Stimulated activated CD4-positive, alpha-beta T cell treated with anti-CD3 and anti-CD28 coated beads, Interleukin-4, amount 100 ng/mL, for 24 hours (primary cell): ENCODE results near the gene ENOX1.

Source experiments
- DNase-seq: peaks from one replicate; pipeline ENCODE4 v3.0.0-alpha.2; 2020

ENOX1 gene

DNA sequence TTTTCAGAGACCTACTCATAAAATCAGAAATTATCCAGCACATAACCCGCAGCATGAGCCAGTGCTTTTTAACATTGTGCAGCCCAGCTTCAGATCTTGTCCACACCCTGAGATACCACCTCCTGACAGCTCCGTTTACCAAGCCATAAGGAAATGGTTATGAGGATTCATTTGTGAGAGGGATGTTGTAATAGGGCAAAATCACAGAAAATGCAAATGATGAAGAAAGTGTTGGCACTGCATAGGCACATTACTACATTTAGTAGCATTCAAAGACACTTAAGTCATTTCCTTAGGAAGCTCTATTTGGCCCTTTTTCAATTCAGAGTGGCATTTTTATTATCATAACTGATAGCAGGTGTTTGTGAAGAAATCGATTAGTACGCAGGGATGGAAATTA, 485.9 kb downstream of the ENOX1 start:
- no peak for DNase-seq

DNA sequence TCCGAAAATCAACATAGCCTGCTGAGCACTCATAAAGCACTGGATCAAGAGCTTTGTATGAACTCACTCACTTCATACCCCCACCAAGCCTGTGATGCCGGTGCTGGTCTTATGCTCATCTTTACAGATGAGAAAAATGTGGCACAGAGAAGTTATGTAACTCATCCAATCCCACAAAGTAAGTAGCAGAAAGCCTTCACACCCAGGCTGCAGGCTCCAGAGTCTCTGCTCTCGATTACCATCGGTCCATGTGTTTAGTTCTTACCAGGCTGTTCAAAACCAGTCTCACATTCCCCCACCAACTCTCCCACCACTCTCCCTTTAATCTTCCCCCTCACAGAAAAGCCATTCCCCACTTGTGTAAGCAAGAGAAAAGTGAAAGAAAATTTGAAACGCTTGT, 487.4 kb downstream of the ENOX1 start:
- no peak for DNase-seq

DNA sequence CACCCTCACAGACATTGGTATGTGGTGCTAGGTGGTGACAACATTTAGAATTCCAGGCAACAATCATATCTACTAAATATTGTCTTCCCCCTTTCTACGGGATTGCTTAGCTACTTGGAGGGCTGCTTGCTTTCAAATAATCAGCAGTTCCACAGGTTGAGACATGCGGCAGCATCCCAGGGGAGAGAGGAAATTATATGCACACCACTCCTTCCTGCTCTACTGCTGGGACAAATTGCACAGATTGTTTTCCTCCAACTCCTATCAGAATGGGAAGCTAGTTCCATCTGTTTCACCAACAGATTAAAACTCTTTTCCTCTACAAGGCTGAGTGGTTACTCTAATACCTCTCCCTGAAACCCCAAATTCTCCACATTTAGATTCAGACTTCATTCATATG, 488.0 kb downstream of the ENOX1 start:
- DNase-seq, result no peak

DNA sequence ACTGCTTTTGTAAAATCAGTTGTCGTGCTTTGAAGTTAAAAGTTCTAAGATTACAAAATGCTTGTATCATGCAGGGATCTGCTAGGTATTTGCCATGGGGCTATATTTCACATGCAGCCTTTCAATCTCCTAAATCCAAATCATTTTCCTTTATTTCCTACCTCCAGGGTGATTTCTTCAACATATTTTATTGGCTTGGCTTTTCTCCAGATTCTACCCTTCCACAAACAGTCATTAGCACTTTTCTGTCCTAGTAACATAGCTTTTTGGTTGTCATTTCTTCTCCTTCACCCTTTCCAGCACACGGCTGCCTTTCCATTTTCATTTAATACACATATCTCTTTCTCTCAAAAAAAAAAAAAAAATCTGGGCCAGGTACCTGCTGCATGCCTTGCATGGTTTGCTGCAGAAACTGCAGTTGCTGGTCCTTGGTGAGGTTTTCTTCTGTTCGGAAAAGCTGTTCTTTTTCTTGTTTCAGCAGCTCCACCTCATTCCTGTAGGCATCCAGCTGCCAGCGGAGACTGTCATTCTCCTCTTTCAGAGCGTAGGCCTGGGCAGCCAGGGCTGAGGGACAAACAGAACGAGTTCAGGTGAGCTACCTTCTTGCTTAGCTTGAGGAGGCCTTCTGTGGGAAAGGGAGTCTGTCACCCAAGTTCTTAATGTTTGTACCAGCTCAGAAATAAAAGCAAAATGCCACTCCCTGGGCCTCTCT, 488.6 kb downstream of the ENOX1 start:
- DNase-seq, result no peak

DNA sequence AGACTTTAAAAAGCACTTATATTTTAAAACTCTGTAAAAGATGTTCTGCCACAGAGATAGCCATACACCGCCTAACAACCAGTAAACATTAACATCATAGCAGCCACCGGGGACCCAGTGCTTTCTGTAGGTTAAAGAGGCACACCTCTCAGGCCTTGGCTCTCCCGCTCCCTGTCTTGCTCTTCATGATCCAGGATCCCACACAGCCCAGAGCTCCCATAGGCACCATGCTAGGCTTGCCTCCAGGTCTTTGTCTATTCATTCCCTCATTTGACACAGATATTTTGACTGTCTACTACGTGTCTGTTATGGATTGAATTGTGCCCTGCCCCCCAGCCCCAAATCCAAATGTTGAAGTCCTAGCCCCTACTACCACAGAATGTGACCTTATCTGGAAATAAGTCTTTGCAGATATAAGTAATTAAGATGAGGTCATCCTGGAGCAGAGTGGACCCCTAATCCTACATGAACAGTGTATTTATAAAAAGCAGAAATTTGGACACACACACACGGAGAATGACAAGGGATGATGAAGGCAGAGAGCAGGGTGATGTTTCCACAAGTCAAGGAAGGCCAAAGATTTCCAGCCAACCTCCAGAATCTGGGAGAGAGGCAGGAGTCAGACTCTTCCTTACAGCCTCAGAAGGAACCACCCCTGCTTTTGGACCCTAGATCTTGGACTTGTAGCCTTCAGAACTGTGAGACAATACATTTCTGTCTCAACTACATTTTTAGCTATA, 490.8 kb downstream of the ENOX1 start:
- no peak for DNase-seq

DNA sequence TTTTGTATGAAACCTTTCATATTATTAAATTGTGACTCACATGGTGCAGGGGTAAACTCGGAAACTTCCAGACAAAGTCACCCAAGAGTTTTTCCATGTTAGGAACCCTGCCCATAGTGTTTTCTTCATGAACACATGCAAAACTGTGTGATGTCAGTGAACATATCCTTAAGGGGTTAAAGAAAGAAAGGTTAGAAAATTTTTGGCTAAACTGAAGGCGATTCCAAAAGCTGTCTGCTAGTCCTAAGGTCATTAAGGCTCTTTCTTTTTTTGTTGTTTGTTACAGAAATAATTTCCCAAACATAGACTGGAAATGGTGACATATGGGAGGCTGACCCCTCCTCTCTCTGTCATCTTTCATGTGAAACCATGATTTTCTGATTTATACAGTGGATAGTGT, 491.5 kb downstream of the ENOX1 start:
- no peak for DNase-seq

DNA sequence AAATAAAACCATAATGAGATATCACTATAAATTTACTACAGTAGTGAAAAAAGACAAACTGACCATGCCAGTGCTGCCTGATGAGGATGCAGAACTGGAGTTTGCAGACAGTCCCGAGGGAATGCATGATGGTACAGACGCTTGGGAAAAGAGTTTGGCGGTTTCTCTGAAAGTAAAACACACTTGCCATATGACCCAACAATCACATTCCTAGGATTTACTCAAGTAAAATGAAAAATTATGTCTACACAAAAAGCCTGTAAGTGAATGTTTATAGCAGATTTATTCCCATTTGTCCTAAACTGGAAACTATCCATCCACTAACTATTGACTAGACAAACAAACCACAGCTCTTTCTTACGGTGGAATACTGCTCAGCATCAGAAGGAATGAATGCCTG, 492.4 kb downstream of the ENOX1 start:
- DNase-seq, result no peak

DNA sequence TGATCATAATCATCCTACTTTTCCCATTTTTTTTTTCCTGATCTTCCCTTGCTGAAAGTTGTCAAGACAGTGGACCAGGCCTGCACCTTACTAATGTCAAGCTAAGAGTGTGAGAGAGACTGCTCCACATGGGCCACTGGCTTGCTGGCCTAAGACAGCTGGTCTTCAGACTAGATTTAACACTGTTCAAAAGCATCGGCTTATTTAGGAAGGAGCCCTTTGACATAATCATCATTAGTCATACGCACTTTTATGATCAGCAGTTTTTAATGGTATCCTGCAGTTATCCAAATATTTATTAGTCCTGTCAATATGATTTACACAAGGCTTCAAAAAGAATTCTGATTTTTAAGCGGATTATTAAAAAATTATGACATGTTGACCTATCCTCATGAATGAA, 492.8 kb downstream of the ENOX1 start:
- no peak for DNase-seq

DNA sequence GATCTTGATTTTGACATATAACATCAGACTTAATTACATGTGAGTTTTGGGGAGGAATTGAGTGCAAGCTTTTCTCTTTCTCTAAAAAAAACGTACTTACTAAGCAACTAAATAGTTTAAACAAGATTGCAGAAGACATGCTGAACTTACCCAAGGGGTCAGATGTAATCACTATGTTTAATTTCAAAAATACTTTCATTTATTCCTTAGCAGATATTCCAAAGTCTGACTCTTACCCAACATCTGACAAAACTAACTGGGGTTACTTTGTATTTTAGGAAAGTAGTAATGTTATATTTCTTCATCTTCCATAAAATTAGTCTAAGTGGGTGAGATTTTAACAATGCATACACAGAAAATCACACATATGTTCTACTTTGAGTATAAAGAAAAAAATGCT, 493.2 kb downstream of the ENOX1 start:
- no peak for DNase-seq

DNA sequence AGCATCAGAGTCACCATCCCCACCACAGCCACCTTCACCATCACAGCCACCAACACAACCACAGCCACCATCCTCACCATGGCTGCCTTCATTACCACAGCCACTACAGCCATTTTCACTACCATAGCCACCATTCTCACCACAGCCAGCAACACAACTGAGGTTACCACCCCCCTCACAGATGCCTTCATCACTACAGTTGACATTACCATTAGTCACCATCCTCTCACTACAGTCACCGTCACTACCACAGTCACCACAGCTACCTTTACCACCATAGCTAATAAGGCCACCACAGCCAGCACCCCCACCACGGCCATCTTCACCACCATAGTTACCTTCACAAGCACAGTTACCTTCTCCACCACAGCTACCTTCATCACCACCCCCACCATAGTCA, 493.8 kb downstream of the ENOX1 start:
- no peak for DNase-seq

DNA sequence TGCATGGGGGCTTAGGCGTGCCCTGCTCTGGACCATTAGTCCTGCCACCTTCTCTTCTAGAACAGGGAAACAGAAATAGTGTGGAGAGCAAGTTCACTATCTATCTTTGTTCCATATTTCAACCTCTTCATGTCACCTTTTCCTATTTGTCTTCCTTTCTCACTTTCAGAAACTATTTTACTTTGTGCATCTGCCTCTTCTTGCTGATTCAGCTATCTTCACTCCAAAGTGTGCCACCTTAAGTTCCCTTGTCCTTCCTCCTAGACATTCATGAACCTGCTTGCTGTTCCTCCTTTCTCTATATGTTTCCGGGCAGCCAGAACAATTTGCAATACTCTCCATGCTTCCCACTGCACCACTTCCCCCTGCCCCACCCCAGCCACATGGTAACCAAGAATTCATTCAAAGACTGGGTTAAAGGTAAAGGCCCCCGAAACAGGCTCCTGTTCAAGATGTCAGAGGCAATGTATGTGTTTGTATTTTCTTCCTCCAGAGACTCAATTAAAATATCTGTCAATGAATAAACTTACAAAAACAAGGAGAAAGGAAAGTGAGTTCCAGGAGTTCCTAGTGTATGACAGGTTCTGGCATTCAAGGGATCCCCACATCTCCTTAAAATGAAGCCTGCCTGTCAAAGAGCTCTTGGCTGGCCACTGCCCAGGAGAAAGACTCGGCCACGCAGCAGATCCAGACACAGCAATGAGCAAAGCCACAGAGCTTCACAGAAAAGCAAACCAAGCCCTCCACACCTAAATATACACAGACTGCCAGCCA, 495.3 kb downstream of the ENOX1 start:
- no peak for DNase-seq

DNA sequence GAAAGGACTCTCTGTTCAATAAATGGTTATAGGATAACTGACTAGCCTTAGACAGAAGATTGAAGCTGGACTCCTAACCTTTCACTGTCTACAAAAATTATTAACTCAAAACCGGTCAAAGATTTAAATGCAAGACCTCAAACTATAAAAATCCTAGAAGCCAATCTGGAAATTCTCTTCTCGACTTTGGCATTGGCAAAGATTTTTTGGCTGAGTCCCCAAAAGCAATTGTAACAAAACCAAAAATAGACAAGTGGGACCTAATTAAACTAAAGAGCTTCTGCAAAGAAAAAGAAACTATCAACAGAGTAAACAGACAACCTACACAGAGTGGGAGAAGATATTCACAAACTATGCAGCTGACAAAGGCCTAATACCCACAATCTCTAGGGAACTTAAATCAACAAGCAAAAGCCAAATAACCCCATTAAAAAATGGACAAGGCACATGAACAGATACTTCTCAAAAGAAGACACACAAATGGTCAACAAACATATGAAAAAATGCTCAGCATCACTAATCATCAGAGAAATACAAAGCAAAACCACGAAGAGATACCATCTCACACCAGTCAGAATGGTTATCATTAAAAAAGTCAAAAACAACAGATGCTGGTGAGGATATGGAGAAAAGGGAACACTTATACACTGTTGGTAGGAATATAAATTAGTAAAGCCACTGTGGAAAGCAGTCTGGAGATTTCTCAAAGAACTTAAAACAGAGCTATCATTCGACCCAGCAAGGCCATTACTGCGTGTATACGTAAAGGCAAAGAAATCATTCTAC, 497.1 kb downstream of the ENOX1 start:
- no peak for DNase-seq

DNA sequence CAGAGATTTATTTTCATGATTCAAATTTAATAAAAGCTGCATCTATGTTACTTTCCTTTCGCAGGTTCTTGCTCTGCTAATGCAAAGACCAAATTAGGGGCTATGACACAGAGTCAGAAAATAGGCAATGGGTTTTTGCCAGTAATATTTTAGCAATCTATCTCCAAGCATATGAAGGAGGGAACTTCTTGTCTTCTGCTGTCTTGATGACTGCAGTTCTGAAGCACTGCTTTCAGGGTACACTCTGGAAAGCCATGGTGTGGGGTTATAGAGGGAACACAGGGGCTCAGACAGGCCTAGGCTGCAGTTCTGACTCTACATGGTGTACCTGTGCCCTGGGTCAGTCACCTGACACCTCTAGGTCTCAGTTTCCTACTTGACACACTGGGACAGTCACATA, 500.0 kb downstream of the ENOX1 start:
- DNase-seq, result no peak

DNA sequence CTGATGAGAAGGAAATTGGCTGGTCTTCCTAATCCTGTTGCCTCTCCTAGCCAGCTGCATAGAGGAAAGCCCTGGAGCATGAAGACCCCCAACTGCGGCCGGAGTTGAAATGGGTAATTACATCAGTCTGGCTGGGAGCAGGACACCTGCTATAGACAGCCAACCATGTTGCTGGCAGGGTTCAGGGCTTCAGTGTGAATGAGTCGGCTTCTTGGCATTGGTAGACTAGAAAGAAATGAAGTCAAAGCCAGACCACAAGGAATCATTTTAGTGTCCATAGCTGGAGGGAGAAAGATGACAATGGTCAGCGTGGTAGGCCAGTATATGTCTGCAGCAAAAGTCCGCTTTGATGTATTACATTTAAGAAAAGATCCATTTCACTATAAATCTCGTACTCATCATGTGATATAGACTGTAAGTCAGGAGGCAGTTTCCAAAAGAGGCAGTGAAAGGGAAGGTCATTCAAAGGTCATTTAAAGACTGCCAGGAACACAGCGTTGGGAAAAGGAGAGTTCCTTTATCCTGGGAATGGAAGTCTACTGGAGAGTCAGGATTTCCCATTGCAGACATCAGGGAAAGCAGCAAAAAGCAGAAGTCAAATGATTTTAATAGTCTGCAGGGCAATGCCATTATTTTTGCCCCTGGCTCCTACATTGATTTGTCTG, 500.7 kb downstream of the ENOX1 start:
- no peak for DNase-seq

DNA sequence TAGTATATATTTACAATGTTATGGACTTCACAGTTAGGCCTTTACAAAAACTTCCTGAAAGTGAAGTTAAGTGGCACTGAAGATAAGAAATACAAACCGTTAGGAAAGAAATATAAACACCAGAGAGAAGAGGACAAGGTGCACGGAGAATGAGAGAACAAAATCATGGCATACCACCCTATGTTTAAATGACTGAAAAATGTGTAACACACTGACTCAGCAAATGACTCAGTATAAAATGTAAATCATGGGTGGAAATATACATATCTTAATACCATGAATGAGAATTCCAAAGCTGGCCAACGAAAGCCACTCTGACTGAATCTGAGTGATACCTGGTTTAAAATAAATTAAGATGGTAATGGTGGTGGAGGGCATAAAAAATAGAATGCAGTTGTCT, 502.6 kb downstream of the ENOX1 start:
- DNase-seq, result no peak

DNA sequence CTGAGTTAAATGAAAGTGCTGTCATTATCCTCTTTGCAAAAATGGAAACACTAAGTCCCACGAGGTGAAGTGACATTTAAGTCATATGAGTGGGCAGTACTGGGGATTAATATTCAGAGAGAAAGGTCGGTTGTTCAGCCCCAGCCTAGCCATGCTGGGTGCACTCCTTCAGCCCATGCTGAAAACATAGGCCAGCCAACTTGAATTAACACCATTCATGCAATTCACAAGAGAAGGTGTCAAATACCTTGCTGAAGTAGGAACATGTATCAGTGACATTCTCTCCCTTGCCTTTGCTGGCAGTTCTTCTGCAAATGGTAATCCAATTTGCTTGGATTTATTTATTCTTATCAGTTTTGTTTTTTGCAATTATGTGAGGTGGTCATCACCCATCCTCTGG, 507.1 kb downstream of the ENOX1 start:
- no peak for DNase-seq

DNA sequence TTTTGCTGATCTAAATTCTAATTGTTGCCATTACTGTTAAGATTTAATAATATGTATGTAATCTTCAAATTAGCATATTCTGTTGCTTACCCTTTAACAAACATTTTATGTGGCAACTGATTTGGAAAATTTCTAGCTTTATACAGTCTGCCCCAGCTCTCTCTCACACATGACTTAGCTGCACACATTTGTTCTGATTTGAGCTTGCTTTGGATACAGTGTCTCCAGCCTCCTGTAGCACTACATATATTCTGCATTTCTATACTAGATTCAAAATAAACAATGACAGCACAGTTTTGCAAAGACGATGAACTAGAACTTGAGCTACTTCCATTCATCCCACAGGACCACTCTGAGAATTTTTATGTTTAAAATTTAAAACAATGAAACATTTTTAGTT, 508.6 kb downstream of the ENOX1 start:
- no peak for DNase-seq

DNA sequence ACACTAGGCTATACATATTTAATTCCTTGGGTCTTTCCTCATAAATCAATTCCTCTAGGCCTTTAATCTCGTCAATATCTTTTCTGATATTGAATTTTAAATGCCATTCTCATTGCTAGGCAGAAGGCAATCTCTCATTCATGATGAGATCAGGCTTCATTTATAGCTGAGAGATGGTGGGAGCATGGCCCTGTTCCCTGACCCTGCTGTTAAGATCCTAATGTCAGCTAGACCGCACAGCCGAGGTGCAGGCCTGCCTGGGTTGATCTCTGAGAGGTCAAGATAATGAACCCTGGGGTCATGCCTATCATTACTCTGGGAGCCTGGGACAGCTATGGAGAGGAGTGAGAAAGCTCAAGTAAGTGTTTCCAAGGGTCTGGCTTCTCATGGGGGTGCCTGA, 509.6 kb downstream of the ENOX1 start:
- DNase-seq, result no peak

DNA sequence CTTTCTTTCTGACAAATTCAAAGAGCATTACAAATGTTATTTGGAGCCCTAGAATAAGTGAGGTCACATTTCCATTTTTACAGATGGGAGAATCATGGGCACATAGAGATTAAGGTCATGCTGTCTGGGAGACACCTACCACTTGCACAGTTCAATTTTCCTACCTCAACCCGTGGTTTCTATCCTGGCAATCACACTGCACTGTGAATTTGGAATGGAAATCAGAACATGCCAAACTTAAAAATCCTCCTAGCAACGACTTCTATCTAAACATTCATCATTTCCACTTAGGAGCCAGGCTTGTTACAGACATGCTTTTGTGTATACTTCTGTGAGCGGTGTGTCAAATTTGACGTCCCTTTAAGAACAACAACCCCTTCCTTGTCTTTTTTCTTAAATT, 511.9 kb downstream of the ENOX1 start:
- DNase-seq, result no peak

DNA sequence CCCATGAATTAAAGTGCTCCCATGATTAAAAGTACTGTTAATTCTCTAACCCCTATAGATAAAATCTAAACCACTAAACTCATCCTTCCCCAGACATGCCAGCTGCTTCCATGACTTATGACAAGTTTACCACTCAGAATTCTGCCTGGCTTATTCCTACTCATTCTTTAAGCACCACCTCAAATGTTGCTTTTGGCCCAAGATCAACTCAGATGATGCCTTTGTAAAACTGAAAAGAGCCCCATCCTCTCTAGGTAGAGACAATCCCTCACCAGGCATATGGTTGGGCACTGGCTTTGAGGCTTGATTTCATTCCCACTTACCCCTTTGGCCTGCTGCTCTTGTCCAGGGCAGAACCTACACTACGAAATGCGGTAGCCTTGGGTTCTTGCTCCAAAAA, 513.4 kb downstream of the ENOX1 start:
- no peak for DNase-seq

DNA sequence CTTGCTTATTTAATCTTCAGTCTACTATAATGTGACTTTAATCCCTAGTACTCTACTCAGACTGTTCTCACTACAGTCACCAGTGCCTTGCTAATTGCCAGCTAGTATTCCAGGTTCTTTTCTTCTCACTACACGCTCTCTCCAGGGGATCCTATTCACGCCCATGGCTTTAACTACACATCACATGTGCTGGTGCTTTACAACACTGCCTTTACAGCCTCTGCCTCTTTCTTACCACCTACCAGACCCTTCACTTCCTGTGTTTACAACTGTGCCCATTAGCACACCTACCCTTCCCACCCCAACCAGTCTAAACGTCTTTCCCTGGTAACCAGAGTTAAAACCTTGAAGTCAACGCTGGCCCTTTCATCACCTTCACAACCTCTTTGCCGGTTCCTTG, 513.9 kb downstream of the ENOX1 start:
- DNase-seq, result no peak

DNA sequence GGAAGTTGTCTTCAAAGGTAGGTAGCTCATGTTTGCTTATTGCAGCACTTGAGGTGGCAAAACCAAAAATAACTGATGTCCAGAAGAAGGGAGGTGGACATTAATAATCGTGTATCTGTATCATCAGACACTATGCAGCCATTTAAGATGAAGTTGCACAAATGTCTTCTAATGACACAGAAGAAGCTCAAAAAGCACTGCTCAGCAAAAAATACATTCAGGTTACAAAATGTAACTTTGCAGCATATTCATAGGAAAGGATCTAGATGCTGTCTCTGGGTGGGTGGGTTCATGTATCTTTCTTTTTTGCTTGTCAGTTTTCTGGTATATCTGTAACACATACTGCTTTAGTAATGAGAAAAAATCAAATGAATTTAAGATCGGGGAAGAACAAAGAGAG, 515.6 kb downstream of the ENOX1 start:
- no peak for DNase-seq
